PC-3 (cell line): ENCODE data around the gene ABCG4.

Source experiments
- EZH2 ChIP-seq: fragments of 300-600 bp; sonication (generic); IDR thresholded peaks from one replicate; pipeline ENCODE4 v1.6.1; 2017; ENCODE audit warnings: antibody characterized with exemption, mild to moderate bottlenecking, low read length; ENCODE audit not compliant: unreplicated experiment
- EZH2phosphoT487 ChIP-seq: fragments of 300-600 bp; sonication (generic); IDR thresholded peaks from 2 replicates; pipeline ENCODE4 v1.6.1; 2018; ENCODE audit warnings: mild to moderate bottlenecking, antibody characterized with exemption, low read length, borderline replicate concordance
- TF ChIP-seq, protein P1 (sequence below): fragments of 300-600 bp; sonication (generic); conservative IDR thresholded peaks from 2 replicates; pipeline ENCODE4 v1.5.1; 2017; ENCODE audit warnings: antibody characterized with exemption, low read depth, mild to moderate bottlenecking, low read length

DNA sequence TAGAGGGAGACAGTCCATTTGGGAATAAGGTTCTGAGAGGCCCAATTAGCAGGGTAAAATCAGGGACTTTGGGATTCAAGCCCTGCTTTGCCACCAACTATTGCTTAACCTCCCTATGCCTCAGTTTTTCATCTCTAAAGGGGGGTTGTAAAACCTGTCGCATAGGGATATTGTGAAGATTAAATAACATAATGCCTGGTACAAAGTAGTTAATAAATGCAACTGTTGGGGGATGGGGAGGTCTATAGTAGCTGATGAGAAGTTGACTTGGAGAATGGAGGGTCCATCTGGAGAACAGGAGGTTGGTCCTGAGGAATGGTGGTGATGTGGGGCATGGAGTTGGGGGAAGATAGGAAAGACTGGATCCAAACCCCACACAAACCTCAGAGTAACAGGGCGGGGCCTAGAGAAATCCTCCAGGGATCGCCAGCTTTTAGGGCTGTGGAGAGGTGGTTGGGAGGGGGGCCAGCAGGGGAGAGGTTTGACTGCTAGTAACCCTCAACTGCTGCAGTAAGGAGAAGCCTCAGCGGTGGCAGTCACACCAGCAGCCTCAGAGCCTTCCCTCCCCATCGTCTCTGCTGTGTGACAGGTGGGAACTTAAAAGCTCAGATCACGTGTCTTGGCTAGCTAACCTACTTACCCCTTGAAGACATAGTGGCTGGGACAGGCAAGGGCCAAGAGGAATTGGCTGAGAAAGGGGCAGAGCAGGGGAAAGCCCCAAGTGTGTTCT is 1.1 kb upstream of the ABCG4 start:
- TF ChIP-seq, protein P1, sequence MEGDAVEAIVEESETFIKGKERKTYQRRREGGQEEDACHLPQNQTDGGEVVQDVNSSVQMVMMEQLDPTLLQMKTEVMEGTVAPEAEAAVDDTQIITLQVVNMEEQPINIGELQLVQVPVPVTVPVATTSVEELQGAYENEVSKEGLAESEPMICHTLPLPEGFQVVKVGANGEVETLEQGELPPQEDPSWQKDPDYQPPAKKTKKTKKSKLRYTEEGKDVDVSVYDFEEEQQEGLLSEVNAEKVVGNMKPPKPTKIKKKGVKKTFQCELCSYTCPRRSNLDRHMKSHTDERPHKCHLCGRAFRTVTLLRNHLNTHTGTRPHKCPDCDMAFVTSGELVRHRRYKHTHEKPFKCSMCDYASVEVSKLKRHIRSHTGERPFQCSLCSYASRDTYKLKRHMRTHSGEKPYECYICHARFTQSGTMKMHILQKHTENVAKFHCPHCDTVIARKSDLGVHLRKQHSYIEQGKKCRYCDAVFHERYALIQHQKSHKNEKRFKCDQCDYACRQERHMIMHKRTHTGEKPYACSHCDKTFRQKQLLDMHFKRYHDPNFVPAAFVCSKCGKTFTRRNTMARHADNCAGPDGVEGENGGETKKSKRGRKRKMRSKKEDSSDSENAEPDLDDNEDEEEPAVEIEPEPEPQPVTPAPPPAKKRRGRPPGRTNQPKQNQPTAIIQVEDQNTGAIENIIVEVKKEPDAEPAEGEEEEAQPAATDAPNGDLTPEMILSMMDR: no peak
- TF ChIP-seq EZH2phosphoT487 (no peak), EZH2 (no peak)
